HCT116 (cell line): ENCODE results near the gene TCEA2. TPM values are rescaled to one million over a fixed set of nuclear protein-coding genes. Genes with fewer than 3 reads are reported as not detected.

ENCODE experiments used
- ATAC-seq: fragments of 200-7000 bp; cut with Tn5 transposase; 2 replicates; pipeline ENCODE4 v1.9.1; 2020; ENCODE audit warnings: mild to moderate bottlenecking, moderate library complexity
- BruUV-seq: library from RNA; stranded (reverse); fragments of 400-500 nt; replicated peaks from 2 replicates; lab custom pipeline; 2021; lab: Mats Ljungman, UMichigan
- CTCF ChIA-PET: fragments of 300-600 bp; sonication (Branson Sonifier 250); formaldehyde crosslinking; loops from one replicate; lab custom pipeline; 2021; ENCODE audit warnings: antibody characterized with exemption; lab: Charles Lee
- POLR2A ChIA-PET: fragments of 300-600, 350-600 bp; sonication (Branson Sonifier 250); formaldehyde crosslinking; loops from one replicate; lab custom pipeline; 2021; ENCODE audit warnings: antibody characterized with exemption; lab: Charles Lee
- RAD21 ChIA-PET, 2 experiments: fragments of 300-600 bp; sonication (Branson Sonifier 250); formaldehyde crosslinking; loops; one replicate each; lab custom pipeline; 2023; ENCODE audit warnings: low total read pairs in 2 of 2; ENCODE audit not compliant: uncharacterized antibody in 2 of 2, unreplicated experiment in 2 of 2, low non-redundant PET in 1 of 2; lab: Charles Lee
- DNase-seq: peaks from one replicate; pipeline ENCODE4 v3.0.0-alpha.2; 2010; ENCODE audit warnings: low read depth, low spot score
- H2AFZ ChIP-seq: fragments of 200-600 bp; shearing (Covaris generic), sonication (generic); 2 replicates; pipeline ENCODE4 v1.6.1; 2017; ENCODE audit warnings: low read depth, mixed run types, mixed read lengths, antibody characterized with exemption, low read length; ENCODE audit not compliant: poor library complexity, severe bottlenecking
- H3K27ac ChIP-seq: 2 replicates; pipeline ENCODE4 v1.5.1; 2012; ENCODE audit warnings: low read depth, low read length
- H3K27me3 ChIP-seq: fragments of 200-600 bp; sonication (generic); 2 replicates; pipeline ENCODE4 v1.6.1; 2016; ENCODE audit warnings: mixed run types, low read length, mixed read lengths; ENCODE audit not compliant: insufficient read depth
- H3K36me3 ChIP-seq, 2 experiments: fragments of 200-500 bp in 1 of 2; fragments of 200-600 bp in 1 of 2; sonication (Bioruptor generic) in 1 of 2; sonication (generic) in 1 of 2; 2 replicates each; pipeline versions ENCODE4 v1.5.1 to v1.6.1; 2014 to 2016; ENCODE audit warnings: low read length in 2 of 2, inconsistent platforms in 1 of 2, mixed read lengths in 1 of 2, mixed run types in 1 of 2; ENCODE audit not compliant: insufficient read depth in 2 of 2, control insufficient read depth in 1 of 2
- H3K4me1 ChIP-seq, 2 experiments: fragments of 200-600 bp in 1 of 2; sonication (generic) in 1 of 2; 2 replicates each; pipeline versions ENCODE4 v1.5.1 to v1.6.1; 2012 to 2017; ENCODE audit warnings: low read length in 2 of 2, inconsistent platforms in 1 of 2, mild to moderate bottlenecking in 1 of 2, mixed read lengths in 1 of 2, mixed run types in 1 of 2, moderate library complexity in 1 of 2; ENCODE audit not compliant: insufficient read depth in 2 of 2, control insufficient read depth in 1 of 2
- H3K4me2 ChIP-seq: fragments of 200-600 bp; sonication (generic); 2 replicates; pipeline ENCODE4 v1.6.1; 2017; ENCODE audit warnings: mixed run types, low read length, mixed read lengths
- H3K4me3 ChIP-seq, 2 experiments: fragments of 200-600 bp in 1 of 2; sonication (generic) in 1 of 2; replicated peaks in 1 of 2; 2 replicates each; pipeline ENCODE4 v1.5.1; 2011 to 2016; ENCODE audit warnings: low read length in 2 of 2, control low read depth in 1 of 2, low read depth in 1 of 2, mild to moderate bottlenecking in 1 of 2, mixed read lengths in 1 of 2, mixed run types in 1 of 2
- H3K79me2 ChIP-seq: fragments of 200-600 bp; sonication (generic); 2 replicates; pipeline ENCODE4 v1.6.1; 2017; ENCODE audit warnings: mild to moderate bottlenecking, mixed run types, low read length, moderate library complexity, mixed read lengths; ENCODE audit not compliant: insufficient read depth
- H3K9ac ChIP-seq: fragments of 200-600 bp; sonication (generic); 2 replicates; pipeline ENCODE4 v1.6.1; 2016; ENCODE audit warnings: low read length, mixed read lengths
- H3K9me2 ChIP-seq: fragments of 200-600 bp; sonication (generic), shearing (Covaris generic); 2 replicates; pipeline ENCODE4 v1.6.1; 2017; ENCODE audit warnings: mixed run types, mild to moderate bottlenecking, moderate library complexity; ENCODE audit not compliant: insufficient read depth
- H3K9me3 ChIP-seq, 2 experiments: fragments of 200-500 bp in 1 of 2; fragments of 200-600 bp in 1 of 2; sonication (Bioruptor generic) in 1 of 2; sonication (generic) in 1 of 2; 2 replicates each; pipeline ENCODE4 v1.6.1; 2014 to 2017; ENCODE audit warnings: low read length in 2 of 2, mixed read lengths in 2 of 2, inconsistent platforms in 1 of 2, low read depth in 1 of 2, mild to moderate bottlenecking in 1 of 2, mixed run types in 1 of 2, moderate library complexity in 1 of 2; ENCODE audit not compliant: control insufficient read depth in 1 of 2, insufficient read depth in 1 of 2
- H4K20me1 ChIP-seq: fragments of 200-600 bp; sonication (generic), shearing (Covaris generic); 2 replicates; pipeline ENCODE4 v1.6.1; 2017; ENCODE audit warnings: mixed run types, mild to moderate bottlenecking, moderate library complexity; ENCODE audit not compliant: insufficient read depth
- CTCF ChIP-seq, 3 experiments: fragments of 200-600 bp in 1 of 3; sonication (generic) in 1 of 3; IDR thresholded peaks in 2 of 3; conservative IDR thresholded peaks in 1 of 3; 2 replicates each; pipeline ENCODE4 v1.5.1; 2012 to 2017; ENCODE audit warnings: low read depth in 2 of 3, low read length in 2 of 3, antibody characterized with exemption in 1 of 3, borderline replicate concordance in 1 of 3, control low read depth in 1 of 3, mild to moderate bottlenecking in 1 of 3, mixed read lengths in 1 of 3, mixed run types in 1 of 3, moderate library complexity in 1 of 3; ENCODE audit not compliant: insufficient read depth in 1 of 3
- MAX ChIP-seq: IDR thresholded peaks from 2 replicates; pipeline ENCODE4 v1.6.1; 2012
- POLR2AphosphoS5 ChIP-seq: IDR thresholded peaks from 2 replicates; pipeline ENCODE4 v1.6.1; 2011; ENCODE audit warnings: mild to moderate bottlenecking, low read depth, low read length, moderate library complexity
- REST ChIP-seq: IDR thresholded peaks from 2 replicates; pipeline ENCODE4 v1.6.1; 2012; ENCODE audit warnings: low read depth
- YY1 ChIP-seq: IDR thresholded peaks from 2 replicates; pipeline ENCODE4 v1.6.1; 2011; ENCODE audit warnings: low read length, low read depth, moderate library complexity, mild to moderate bottlenecking; ENCODE audit not compliant: insufficient replicate concordance; ENCODE audit errors: extremely low read depth
- ZBTB33 ChIP-seq: IDR thresholded peaks from 2 replicates; pipeline ENCODE4 v1.6.1; 2011; ENCODE audit warnings: mild to moderate bottlenecking, low read length, moderate library complexity; ENCODE audit not compliant: insufficient replicate concordance; ENCODE audit errors: extremely low read depth
- intact Hi-C: fragments of 100-400 bp; cut with micrococcal nuclease; formaldehyde crosslinking; loops from 2 replicates; pipeline ENCODE4 v1.10.0; 2022
- total RNA-seq: library from RNA; stranded (reverse); gene quantifications from one replicate; pipeline ENCODE4 v1.2.1, GENCODE V29; 2021; ENCODE audit not compliant: unreplicated experiment

The TCEA2 gene
- total RNA-seq, 1 experiment from 2014 or later: 29.7 TPM

DNA sequence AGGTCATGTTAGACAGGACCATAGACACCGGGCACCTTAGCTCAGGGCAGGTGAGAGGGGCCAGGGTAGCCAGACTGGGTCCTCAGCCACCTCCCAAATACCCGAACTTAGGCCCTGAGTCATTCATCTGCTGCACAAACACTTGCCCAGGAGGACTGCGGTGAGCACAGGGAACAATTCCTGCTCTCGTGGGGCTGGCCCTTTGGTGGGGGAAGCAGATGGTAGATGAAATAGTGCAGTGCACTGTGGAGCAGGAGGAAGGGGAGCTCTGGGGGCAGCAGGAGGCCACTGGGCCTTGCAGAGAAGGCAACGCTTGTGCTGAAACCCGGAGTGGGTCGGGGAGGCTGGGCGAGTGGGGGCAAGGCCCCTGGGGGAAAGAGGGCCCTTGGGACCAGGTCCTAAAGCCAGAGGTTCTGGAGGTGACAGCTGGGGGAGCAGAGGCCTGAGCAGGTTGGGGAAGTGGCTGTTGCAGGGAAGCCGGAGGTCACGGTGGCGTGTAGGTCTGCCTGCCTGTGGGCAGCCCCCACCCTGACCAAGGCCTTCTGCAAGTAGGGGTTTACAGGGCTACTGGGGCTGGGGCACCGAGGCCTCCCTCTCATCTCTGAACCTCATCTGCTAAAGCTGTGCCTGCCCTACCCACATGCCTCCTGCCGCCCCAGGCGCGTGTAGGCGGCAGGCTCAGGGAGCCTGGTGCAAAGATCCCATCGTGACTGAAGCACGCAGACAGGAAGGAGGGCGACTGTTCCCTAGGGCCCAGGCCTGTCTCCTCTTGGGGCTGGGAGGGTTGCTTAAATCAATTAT is 49.0 kb downstream of the TCEA2 start:
- Histone ChIP-seq H3K9me2 (no peaks in the 10 kb centered on the region), H3K4me2 (no peak overlapping the region), H3K27me3 (no peaks in the 10 kb centered on the region), H3K27ac (no peak overlapping the region), H3K79me2 (no peaks in the 10 kb centered on the region), H2AFZ (no peak overlapping the region), H3K9me3 (no peaks in the 10 kb centered on the region), H3K4me3 (no peak overlapping the region), H3K36me3 (no peaks in the 10 kb centered on the region), H4K20me1 (no peaks in the 10 kb centered on the region), H3K4me1 (no peaks in the 10 kb centered on the region), H3K9ac (no peak overlapping the region)
- no peak for DNase-seq
- CTCF ChIA-PET: interaction anchor here (1.6 kb wide), 1 partner anchor 10 kb away, joined by 5 read pairs; no protein-coding TSS in a partner anchor
- intact Hi-C loops: no loop called here
- TF ChIP-seq ZBTB33 (no peak), MAX (no peak), REST (no peak), POLR2AphosphoS5 (no peak), CTCF (IDR thresholded peaks at IDR 0.05 in 2 of 3, conservative IDR thresholded peaks at IDR 0.05 in 1 of 3; ENCODE audit: borderline replicate concordance in 1 of 3, insufficient read depth in 1 of 3, low read depth in 2 of 3, low read length in 2 of 3) (no peak), YY1 (no peak)
- BruUV-seq: no TSS peak
- RAD21 ChIA-PET: no interaction called here
- POLR2A ChIA-PET: no interaction called here
- ATAC-seq: no peak
